NCI-H2107 treated with DMSO at 0.1 percent for 48 hours (cell line): ENCODE data around the gene SPATA2L.
A peak's percentile ranks its signal among the peaks of the same experiment; 100 is the strongest.

ENCODE experiments used
- DNase-seq: peaks from one replicate; lab custom pipeline; 2025; ENCODE audit not compliant: unreplicated experiment; lab: John Stamatoyannopoulos, UW

Gene SPATA2L

GRCh38 chr16:89701425-89702406 lies at the start of gene SPATA2L:
TSS of gene SPATA2L (minus strand) at chr16:89701705. CDS start at chr16:89701232, 473 bp downstream.
- DNase-seq = peak; percentile 88

DNA sequence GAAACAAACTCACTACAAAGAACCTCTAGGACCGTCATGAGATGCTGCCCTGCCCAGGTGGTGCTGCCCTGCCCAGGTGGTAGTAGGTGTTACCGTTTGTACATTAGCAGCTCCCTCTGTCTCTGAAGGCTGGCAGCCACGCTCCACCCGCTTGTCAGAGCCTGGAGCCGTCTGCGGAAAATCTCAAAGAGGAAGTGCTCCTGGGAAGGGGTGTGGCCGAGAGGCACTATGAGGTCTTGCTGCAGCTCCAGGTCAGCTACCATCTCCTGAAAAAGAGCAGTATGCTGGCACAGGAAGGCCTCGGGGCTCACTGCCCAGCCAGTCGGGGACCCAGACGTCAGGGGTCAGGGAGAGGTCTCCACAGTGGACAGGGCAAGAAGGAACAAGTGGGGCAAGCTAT lies 48.1 kb upstream of the SPATA2L start:
- DNase-seq = no peak

GRCh38 chr16:89748921-89749320 lies 47.4 kb upstream of the SPATA2L start:
- no peak for DNase-seq

DNA sequence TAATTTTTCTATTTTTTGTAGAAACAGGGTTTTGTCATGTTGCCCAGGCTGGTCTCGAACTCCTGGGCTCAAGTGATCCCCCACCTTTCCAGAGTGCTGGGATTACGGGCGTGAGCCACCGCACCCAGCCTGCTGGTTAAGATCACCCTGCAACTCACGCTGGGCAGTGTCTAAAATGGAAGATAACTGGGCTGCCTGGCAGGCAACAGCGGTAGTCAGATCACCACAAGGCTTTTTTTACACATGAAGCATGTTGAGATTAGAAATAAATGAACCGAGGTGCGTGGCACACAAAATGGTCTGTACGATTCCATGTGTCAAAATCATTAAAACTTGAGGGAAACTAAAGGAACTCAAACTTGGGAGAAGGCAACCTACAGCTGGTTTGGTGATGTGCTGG lies 46.6 kb upstream of the SPATA2L start:
- no peak for DNase-seq

- DNase-seq = no peak
Observed at GRCh38 chr16:89746043-89746442, 44.5 kb upstream of the SPATA2L start.

GRCh38 chr16:89744813-89745212 lies 43.3 kb upstream of the SPATA2L start:
- no peak for DNase-seq

- DNase-seq = no peak
Observed at GRCh38 chr16:89742948-89743347, 41.4 kb upstream of the SPATA2L start.

GRCh38 chr16:89741342-89742014 lies 40.0 kb upstream of the SPATA2L start:
- no peak for DNase-seq

DNA sequence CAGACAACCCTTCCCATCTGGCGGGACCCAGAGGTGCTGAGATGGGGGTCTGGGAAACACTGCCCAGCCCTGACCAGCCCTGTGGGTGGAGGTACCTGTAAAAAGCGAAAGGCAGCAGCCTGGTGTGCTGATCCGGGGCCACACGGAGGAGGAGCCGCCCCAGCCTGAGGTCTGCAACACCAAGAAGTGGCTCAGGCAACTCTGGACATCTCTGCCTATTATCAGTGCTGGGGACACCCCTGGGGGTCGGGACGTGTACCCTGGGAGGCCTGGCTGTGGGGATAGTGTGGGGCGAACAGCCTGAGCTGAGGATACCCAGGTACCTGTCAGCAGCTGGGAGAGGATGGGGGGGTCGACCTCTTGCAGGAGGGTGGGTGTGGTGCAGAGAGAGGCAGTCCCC lies 37.9 kb upstream of the SPATA2L start:
- no peak for DNase-seq

DNA sequence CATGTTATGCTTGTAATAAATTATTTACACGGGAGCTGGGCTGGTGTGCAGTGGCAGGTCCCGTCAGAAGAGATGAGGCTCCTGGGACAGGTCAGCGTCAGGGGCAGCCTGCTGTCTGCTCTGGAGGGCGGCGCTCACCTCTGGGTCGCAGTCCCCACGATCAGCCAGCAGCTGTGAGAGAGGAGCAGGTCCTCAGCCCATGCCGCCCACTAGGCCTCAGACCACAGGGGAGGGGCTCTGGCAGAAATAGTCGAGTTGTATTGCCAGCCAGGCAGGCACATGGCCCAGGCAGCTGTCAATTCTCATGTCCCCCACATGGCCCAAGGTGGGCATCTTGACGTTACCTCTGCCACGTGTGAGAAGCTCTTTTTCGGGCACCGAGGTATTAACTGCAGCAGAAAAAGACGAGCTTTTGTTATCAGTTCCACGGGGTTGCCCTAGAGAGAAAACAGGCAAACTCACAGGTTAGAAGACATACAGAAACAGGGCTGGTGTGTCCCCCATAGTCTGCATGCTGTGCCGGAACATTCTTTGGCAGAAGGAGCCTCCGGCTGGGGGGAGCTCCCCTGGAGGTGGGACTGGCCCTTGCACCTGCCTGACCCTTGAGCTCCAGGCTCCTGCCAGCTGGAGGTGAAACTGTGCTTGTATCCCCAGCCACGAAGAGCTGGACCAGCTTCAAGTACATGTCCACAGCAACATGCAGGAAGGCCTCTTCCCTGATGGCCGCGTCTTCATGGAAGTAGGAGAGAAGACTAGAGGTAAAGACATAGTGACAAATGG lies 37.2 kb upstream of the SPATA2L start:
- DNase-seq = no peak

DNA sequence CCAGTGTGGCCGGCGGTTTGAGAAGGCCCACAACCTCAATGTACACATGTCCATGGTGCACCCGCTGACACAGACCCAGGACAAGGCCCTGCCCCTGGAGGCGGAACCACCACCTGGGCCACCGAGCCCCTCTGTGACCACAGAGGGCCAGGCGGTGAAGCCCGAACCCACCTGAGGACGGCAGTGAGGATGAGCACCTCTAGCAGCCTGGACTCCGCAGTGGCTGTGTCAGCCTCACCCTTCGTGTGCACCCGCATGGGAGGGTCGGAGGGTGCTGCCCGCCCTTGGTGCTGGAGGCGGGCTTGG lies 36.5 kb upstream of the SPATA2L start:
- no peak for DNase-seq

GRCh38 chr16:89737341-89738071 lies 36.0 kb upstream of the SPATA2L start:
- DNase-seq = no peak

- no peak for DNase-seq
Observed at GRCh38 chr16:89736554-89736953, 35.0 kb upstream of the SPATA2L start.

GRCh38 chr16:89733792-89734191 lies 32.3 kb upstream of the SPATA2L start:
- no peak for DNase-seq

DNA sequence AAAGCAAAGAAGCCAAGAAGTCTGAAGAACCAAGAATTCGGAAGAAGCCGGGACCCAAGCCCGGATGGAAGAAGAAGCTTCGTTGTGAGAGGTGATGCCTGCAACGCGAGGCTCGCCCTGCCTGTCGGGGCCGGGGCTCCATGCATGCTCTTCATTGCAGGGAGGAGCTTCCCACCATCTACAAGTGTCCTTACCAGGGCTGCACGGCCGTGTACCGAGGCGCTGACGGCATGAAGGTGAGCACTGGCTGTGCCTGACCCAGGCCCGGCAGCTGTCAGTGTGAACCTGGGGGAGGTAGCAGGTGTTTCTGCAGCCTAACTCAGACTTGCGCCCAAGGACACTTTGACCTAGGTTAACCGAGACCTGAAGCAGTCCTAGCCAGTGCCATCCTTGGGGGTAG lies 31.8 kb upstream of the SPATA2L start:
- no peak for DNase-seq

GRCh38 chr16:89732918-89733242 lies 31.4 kb upstream of the SPATA2L start:
- no peak for DNase-seq

DNA sequence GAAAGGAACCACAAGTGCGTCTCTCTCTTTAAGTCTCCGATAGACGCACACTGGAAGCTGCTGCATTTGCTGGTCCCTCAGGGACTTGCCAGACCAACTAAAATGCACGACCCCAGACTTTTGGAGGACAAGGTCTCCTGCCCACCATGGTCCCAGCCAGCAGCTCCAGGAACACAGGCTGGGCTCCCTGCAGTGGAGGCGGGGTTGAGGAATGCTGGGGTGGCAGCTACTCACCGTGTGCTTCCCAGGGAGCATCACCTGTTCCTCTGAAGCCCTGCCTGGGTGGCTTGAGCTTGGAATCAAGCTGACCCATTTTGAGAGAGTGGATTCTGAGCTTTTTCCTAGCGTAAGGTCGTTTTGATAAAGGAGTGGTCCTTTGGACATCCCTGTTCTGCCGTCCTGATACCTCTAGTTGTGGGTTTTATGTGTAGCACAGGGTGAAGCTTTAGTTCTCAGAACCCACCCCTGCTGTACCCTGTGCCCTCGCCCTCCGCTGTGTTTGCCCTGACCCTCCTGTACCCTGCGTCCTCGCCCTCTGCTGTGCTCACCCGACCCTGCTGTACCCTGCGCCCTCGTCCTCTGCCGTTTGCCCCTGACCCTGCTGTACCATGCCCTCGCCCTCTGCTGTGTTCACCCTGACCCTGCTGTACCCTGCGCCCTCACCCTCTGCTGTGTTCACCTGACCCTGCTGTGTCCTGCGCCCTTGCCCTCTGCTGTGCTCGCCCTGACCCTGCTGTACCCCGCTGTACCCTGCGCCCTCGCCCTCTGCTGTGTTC lies 30.8 kb upstream of the SPATA2L start:
- no peak for DNase-seq

DNA sequence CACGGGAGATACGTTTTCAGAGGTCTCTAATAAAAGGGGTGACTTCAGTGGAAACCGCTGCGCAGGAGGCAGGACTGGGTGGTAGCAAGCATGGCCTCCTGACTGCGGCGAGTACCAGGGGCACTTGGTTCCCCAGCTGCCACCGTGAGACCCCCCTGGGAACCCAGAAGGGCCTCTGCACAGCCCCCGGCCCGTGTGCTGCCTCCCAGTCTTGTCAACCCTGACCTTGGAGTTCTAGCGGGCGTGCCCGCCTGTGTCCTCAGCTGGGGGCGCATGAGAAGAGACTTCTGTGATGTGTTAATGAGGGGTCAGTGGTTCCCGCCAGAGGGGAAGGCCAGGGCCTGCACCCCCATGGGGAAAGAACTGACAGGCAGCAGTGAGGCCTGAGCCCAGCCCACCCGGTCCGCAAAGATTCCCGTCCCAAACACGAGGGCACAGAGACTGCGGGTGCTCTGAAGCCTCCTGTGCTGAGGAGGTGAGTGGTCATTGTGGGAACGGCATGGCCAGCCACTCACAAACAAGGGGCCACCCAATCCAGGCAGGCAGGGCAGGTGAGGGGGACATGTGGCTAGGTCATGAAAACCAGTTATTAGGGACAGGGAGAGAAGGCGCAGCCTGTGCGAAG lies 29.2 kb upstream of the SPATA2L start:
- no peak for DNase-seq

DNA sequence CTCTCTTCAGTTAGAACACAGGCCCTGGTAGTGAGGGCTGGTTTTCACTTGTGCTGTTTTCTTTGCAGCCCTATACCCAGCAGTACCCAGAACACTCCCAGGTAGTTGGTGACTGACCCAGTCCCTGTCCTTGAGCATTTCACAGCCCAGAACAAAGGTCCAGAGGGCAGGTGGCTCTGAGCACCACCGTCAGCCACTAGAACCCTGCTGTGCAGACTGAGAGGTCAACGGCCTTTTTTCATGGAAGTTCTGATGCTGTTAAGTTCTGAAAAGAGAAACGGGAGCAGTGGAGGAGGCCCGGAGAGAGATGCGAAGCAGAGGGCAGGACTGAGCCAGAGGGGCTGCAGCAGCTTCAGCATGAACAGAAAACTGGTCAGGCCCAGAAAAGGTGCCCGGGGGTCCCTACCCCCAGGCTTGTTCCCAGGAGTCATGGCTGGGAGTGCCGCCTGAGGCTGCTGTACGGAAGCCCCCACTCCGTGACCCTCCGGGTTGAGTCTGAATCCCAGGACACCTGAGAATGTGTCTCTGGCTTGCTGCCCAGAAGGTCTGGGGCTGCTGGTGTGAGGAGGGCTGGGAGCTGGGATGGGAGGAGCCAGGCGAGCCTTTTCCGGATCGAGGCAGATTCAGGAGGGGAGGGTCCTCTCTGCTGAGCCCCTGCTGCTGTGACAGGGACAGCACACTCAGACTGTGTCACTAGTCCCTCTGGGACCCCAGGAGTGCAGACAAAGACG lies 28.5 kb upstream of the SPATA2L start:
- DNase-seq = no peak
